Mesenchymal stem cell (in vitro differentiated cells and primary cell): ENCODE data around the gene RPL37.
"Not testable (repeated sequence)": the region's sequence is repeated elsewhere in the genome, so short reads cannot be mapped to it uniquely, and the experiment has no call there.

Experiments
- DNase-seq: peaks from one replicate; pipeline ENCODE4 v3.0.0-alpha.2; 2013
- H2AFZ ChIP-seq: one replicate; pipeline ENCODE4 v1.6.1; 2013; ENCODE audit warnings: low read depth, mild to moderate bottlenecking, control low read depth, inconsistent platforms, low read length, moderate library complexity
- H2AK5ac ChIP-seq: 2 replicates; pipeline ENCODE4 v1.6.1; 2013; ENCODE audit warnings: low read length, moderate library complexity, mild to moderate bottlenecking, inconsistent platforms; ENCODE audit not compliant: severe bottlenecking
- H2BK120ac ChIP-seq: one replicate; pipeline ENCODE4 v1.6.1; 2013; ENCODE audit warnings: low read depth, mild to moderate bottlenecking, inconsistent platforms, low read length, moderate library complexity
- H2BK12ac ChIP-seq, 2 experiments: one replicate each; pipeline ENCODE4 v1.6.1; 2013; ENCODE audit warnings: inconsistent platforms in 2 of 2, low read length in 2 of 2, mild to moderate bottlenecking in 2 of 2, moderate library complexity in 2 of 2, control low read depth in 1 of 2
- H2BK15ac ChIP-seq: one replicate; pipeline ENCODE4 v1.6.1; 2013; ENCODE audit warnings: mild to moderate bottlenecking, low read depth, inconsistent platforms; ENCODE audit not compliant: poor library complexity, severe bottlenecking
- H2BK5ac ChIP-seq: 2 replicates; pipeline ENCODE4 v1.6.1; 2013; ENCODE audit warnings: low read depth, mild to moderate bottlenecking, low read length, control low read depth, inconsistent platforms; ENCODE audit not compliant: poor library complexity, severe bottlenecking
- H3K14ac ChIP-seq, 2 experiments: one replicate each; pipeline ENCODE4 v1.6.1; 2013; ENCODE audit warnings: inconsistent platforms in 2 of 2, low read length in 2 of 2, control low read depth in 1 of 2, mild to moderate bottlenecking in 1 of 2, moderate library complexity in 1 of 2
- H3K18ac ChIP-seq, 2 experiments: one replicate each; pipeline ENCODE4 v1.6.1; 2013; ENCODE audit warnings: inconsistent platforms in 2 of 2, low read length in 2 of 2, control low read depth in 1 of 2, low read depth in 1 of 2, mild to moderate bottlenecking in 1 of 2
- H3K23ac ChIP-seq, 2 experiments: one replicate each; pipeline ENCODE4 v1.6.1; 2013; ENCODE audit warnings: inconsistent platforms in 2 of 2, low read length in 2 of 2, mild to moderate bottlenecking in 2 of 2, moderate library complexity in 2 of 2, control low read depth in 1 of 2
- H3K27ac ChIP-seq: 2 replicates; pipeline ENCODE4 v1.5.1; 2013; ENCODE audit warnings: mild to moderate bottlenecking, moderate library complexity, low read length, control low read depth, inconsistent platforms; ENCODE audit not compliant: poor library complexity, severe bottlenecking
- H3K27me3 ChIP-seq, 2 experiments: 2 replicates each; pipeline versions ENCODE4 v1.6.1 to v1.7.0; 2013; ENCODE audit warnings: low read length in 2 of 2, mild to moderate bottlenecking in 2 of 2, moderate library complexity in 2 of 2, control low read depth in 1 of 2, inconsistent platforms in 1 of 2; ENCODE audit not compliant: control insufficient read depth in 1 of 2, insufficient read depth in 1 of 2
- H3K36me3 ChIP-seq, 2 experiments: 2 replicates each; pipeline versions ENCODE4 v1.6.1 to v1.7.0; 2013; ENCODE audit warnings: low read length in 2 of 2, control low read depth in 1 of 2, inconsistent platforms in 1 of 2, low read depth in 1 of 2, mild to moderate bottlenecking in 1 of 2; ENCODE audit not compliant: insufficient read depth in 2 of 2, control insufficient read depth in 1 of 2
- H3K4ac ChIP-seq, 2 experiments: one replicate each; pipeline ENCODE4 v1.6.1; 2013; ENCODE audit warnings: inconsistent platforms in 2 of 2, low read length in 2 of 2, mild to moderate bottlenecking in 2 of 2, moderate library complexity in 2 of 2, control low read depth in 1 of 2, low read depth in 1 of 2
- H3K4me1 ChIP-seq: 2 replicates; pipeline ENCODE4 v1.6.1; 2013; ENCODE audit warnings: low read depth, low read length, control low read depth; ENCODE audit not compliant: control insufficient read depth, insufficient read depth
- H3K4me2 ChIP-seq: 2 replicates; pipeline ENCODE4 v1.6.1; 2013; ENCODE audit warnings: low read length, mild to moderate bottlenecking, inconsistent platforms; ENCODE audit not compliant: poor library complexity, severe bottlenecking
- H3K4me3 ChIP-seq, 2 experiments: 2 replicates each; pipeline versions ENCODE4 v1.5.1 to v1.7.0; 2013; ENCODE audit warnings: low read length in 2 of 2, mild to moderate bottlenecking in 2 of 2, control low read depth in 1 of 2, low read depth in 1 of 2; ENCODE audit not compliant: insufficient read depth in 1 of 2
- H3K79me1 ChIP-seq: replicated peaks from 2 replicates; pipeline ENCODE4 v1.6.1; 2013; ENCODE audit warnings: mild to moderate bottlenecking, control low read depth, low read length, inconsistent platforms; ENCODE audit not compliant: poor library complexity, severe bottlenecking
- H3K9ac ChIP-seq: 2 replicates; pipeline ENCODE4 v1.7.0; 2013; ENCODE audit warnings: mild to moderate bottlenecking, low read length, moderate library complexity
- H3K9me3 ChIP-seq: 2 replicates; pipeline ENCODE4 v1.7.0; 2013; ENCODE audit warnings: mild to moderate bottlenecking, low read length; ENCODE audit not compliant: control insufficient read depth
- H4K8ac ChIP-seq: one replicate; pipeline ENCODE4 v1.6.1; 2013; ENCODE audit warnings: inconsistent platforms, mild to moderate bottlenecking, low read length, moderate library complexity
- H4K91ac ChIP-seq: one replicate; pipeline ENCODE4 v1.6.1; 2013; ENCODE audit warnings: mild to moderate bottlenecking, low read length, inconsistent platforms
- WGBS: methylation state at CpG from one replicate; pipeline ENCODE4 v1.1.7; 2013; ENCODE audit warnings: mixed read lengths; 5-methylcytosine and 5-hydroxymethylcytosine counted together

Gene RPL37

DNA sequence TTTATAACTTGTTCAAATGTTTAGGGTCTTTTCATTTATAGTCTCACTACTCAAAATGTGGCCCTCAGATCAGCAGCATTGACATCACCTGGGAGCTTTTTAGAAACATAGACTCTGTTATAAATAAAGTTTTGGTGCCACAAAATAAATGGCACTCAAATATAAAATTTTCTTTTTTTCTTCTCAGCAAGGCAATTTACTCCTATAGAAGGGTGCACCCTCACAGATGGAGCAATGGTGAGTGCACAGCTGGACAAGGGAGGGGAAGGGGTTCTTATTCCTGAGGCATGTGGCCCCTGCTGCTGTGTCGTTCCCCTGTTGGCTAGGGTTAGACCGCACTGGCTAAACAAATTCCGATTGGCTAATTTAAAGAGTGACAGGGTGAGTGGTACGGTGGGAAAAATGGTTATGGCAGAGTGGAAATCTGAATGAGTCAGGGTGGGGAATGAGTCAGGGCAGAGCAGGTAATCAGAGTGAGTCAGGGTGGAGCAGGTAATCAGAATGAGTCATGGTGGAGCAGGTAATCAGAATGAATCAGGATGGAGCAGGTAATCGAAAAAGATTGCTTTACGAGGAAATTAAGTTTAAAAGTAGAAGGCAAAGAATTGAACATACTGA lies 42.5 kb upstream of the RPL37 start:
- WGBS: 85% methylated on average over 4 of the region's 6 CpGs

DNA sequence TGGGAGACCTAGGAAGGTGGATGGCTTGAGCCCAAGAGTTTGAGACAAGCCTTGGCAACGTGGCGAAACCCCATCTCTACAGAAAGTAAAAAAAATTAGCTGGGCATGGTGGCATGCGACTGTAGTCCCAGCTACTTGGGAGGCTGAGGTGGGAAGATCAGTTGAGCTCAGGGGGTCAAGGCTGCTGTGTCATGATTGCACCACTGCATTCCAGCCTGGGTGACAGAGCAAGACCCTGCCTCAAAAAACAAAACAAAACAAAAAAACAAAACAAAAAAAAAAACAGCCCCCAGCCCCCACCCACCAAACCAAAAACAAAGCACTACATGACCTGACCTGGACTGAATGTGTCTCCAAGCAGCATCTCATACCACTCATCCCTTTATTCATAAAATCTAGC lies 40.9 kb upstream of the RPL37 start:
- WGBS: 79% methylated on average over 3 of the region's 3 CpGs
- H2BK15ac ChIP-seq: no peak overlapping the region
- no peak overlapping the region for H3K23ac ChIP-seq
- H3K18ac ChIP-seq: no peak overlapping the region
- no peak for DNase-seq
- no peak overlapping the region for H2BK12ac ChIP-seq
- no peaks in the 10 kb centered on the region for H3K4me1 ChIP-seq
- no peaks in the 10 kb centered on the region for H3K36me3 ChIP-seq
- H2AK5ac ChIP-seq: no peak overlapping the region
- H3K9ac ChIP-seq: no peak overlapping the region
- H4K91ac ChIP-seq: no peak overlapping the region
- H3K9me3 ChIP-seq: no peaks in the 10 kb centered on the region
- H4K8ac ChIP-seq: no peak overlapping the region
- no peak overlapping the region for H3K4ac ChIP-seq
- no peak overlapping the region for H2AFZ ChIP-seq
- H3K4me3 ChIP-seq: no peak overlapping the region
- H3K27ac ChIP-seq: no peak overlapping the region
- H3K4me2 ChIP-seq: no peak overlapping the region
- H2BK5ac ChIP-seq: no peak overlapping the region
- H2BK120ac ChIP-seq: no peak overlapping the region
- H3K27me3 ChIP-seq: no peaks in the 10 kb centered on the region
- H3K79me1 ChIP-seq: no peaks in the 10 kb centered on the region
- no peak overlapping the region for H3K14ac ChIP-seq

More for the DNA sequence above, 42.5 kb upstream of the RPL37 start:
- Histone ChIP-seq H3K23ac (no peak overlapping the region), H3K36me3 (no peaks in the 10 kb centered on the region), H4K91ac (no peak overlapping the region), H3K4me1 (no peaks in the 10 kb centered on the region), H2AK5ac (no peak overlapping the region), H3K4ac (no peak overlapping the region), H2BK5ac (no peak overlapping the region), H2BK15ac (no peak overlapping the region), H3K27ac (no peak overlapping the region), H3K9me3 (peaks cover 9% of the 10 kb centered on the region), H3K9ac (no peak overlapping the region), H2AFZ (no peak overlapping the region), H3K79me1 (no peaks in the 10 kb centered on the region), H2BK12ac (no peak overlapping the region), H3K4me3 (no peak overlapping the region), H2BK120ac (no peak overlapping the region), H3K18ac (no peak overlapping the region), H3K4me2 (no peak overlapping the region), H3K14ac (no peak overlapping the region), H3K27me3 (no peaks in the 10 kb centered on the region), H4K8ac (no peak overlapping the region)
- no peak for DNase-seq

DNA sequence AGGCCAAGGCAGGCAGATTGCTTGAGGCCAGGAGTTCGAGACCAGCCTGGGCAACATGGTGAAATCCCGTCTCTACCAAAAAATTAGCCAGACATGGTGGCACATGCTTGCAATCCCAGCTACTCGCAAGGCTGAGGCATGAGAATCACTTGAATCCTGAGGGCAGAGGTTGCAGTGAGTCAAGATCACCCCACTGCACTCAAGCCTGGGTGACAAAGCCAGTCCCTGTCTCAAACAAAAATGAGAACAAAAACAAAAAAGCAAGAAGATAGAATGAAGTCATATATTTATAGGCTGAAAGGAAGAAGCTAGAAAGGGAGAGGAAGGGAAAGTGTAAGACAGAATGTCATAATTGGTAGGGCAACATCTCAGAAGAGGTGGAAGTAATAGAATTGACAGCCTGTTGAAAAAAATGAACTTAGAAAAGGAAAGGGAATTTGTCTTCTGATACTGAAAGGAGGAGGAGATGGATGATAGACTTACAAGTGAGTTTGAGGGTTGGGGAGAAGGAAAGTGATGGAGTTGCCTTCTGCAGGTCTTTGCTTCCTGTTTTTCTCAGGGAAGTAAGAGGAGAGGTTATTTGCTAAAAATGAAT lies 38.4 kb upstream of the RPL37 start:
- Histone ChIP-seq H2BK12ac (no peak overlapping the region), H3K18ac (no peak overlapping the region), H3K27ac (no peak overlapping the region), H4K8ac (no peak overlapping the region), H3K36me3 (no peaks in the 10 kb centered on the region), H3K9ac (no peak overlapping the region), H2BK15ac (no peak overlapping the region), H3K79me1 (no peaks in the 10 kb centered on the region), H3K14ac (no peak overlapping the region), H2AK5ac (no peak overlapping the region), H4K91ac (no peak overlapping the region), H2BK120ac (no peak overlapping the region), H3K9me3 (no peaks in the 10 kb centered on the region), H3K4me2 (no peak overlapping the region), H3K4ac (no peak overlapping the region), H2AFZ (no peak overlapping the region), H3K4me3 (no peak overlapping the region), H2BK5ac (no peak overlapping the region), H3K23ac (no peak overlapping the region), H3K27me3 (no peaks in the 10 kb centered on the region), H3K4me1 (no peaks in the 10 kb centered on the region)
- DNase-seq: no peak
- 89% methylated on average over 3 of the region's 3 CpGs for whole genome bisulfite sequencing

DNA sequence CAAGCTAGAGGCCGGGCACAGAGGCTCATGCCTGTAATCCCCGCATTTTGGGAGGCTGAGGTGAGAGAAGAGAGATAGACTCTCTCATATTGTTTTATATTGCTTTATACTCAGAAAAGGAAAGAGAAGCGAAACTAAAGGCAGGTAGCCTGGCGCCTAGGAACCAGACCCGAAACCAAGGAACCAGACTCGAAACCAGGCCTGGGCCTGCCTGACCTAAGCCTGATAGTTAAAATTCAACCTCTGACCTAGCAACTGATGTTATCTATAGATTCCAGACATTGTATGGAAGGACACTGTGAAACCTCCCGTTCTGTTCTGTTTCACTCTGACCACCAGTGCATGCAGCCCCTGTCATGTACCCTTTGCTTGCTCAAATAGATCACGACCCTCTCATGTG lies 37.2 kb upstream of the RPL37 start:
- not testable (repeated sequence) for H2AK5ac ChIP-seq, H3K9ac ChIP-seq, H3K18ac ChIP-seq, H3K27me3 ChIP-seq, H4K91ac ChIP-seq, H3K4me3 ChIP-seq, H2BK12ac ChIP-seq, H3K23ac ChIP-seq, H2BK5ac ChIP-seq, H3K79me1 ChIP-seq, H2AFZ ChIP-seq, H4K8ac ChIP-seq, H2BK15ac ChIP-seq, H3K27ac ChIP-seq, H3K4me2 ChIP-seq, H3K14ac ChIP-seq, H3K9me3 ChIP-seq, H3K4ac ChIP-seq, DNase-seq, H2BK120ac ChIP-seq, H3K36me3 ChIP-seq, H3K4me1 ChIP-seq
- 81% methylated on average over 8 of the region's 8 CpGs for WGBS
